ENCODE measurements around the gene IL3. TPM values are rescaled to one million over a fixed set of nuclear protein-coding genes. Genes with fewer than 3 reads are reported as not detected.

IL3 gene
- total RNA-seq, 3 donors from 2014 or later, result not detected

- DNase-seq (no peak), ATAC-seq (peak; percentile 33)
- H3K4me1 ChIP-seq (ENCODE audit: low read depth), result no peaks in the 10 kb centered on the region
- no peak overlapping the region for H3K4me3 ChIP-seq
- H3K36me3 ChIP-seq (ENCODE audit: low read depth), result no peaks in the 10 kb centered on the region
- no peaks in the 10 kb centered on the region for H3K9me3 ChIP-seq
- TF ChIP-seq CTCF (IDR thresholded peaks at IDR 0.05), result no peak
- intact Hi-C loops (cut with DNase I, micrococcal nuclease), result no loop called here
Measured at GRCh38 chr5:132044207-132044606, 16.2 kb upstream of the IL3 start.

GRCh38 chr5:132046880-132047299 lies 13.6 kb upstream of the IL3 start:
- no peak for DNase-seq
- TF ChIP-seq CTCF (IDR thresholded peaks at IDR 0.05), result no peak
- Histone ChIP-seq H3K36me3 (ENCODE audit: low read depth) (no peaks in the 10 kb centered on the region), H3K9me3 (no peaks in the 10 kb centered on the region), H3K4me1 (ENCODE audit: low read depth) (no peaks in the 10 kb centered on the region), H3K4me3 (no peak overlapping the region)
- intact Hi-C loops (cut with DNase I, micrococcal nuclease), result no loop called here
- no peak for ATAC-seq

- Histone ChIP-seq H3K4me1 (ENCODE audit: low read depth) (no peaks in the 10 kb centered on the region), H3K4me3 (no peak overlapping the region), H3K36me3 (ENCODE audit: low read depth) (no peaks in the 10 kb centered on the region), H3K9me3 (no peaks in the 10 kb centered on the region)
- intact Hi-C loops (cut with DNase I, micrococcal nuclease), result no loop called here
- TF ChIP-seq CTCF (IDR thresholded peaks at IDR 0.05), result no peak
- DNase-seq (no peak), ATAC-seq (no peak)
Measured at GRCh38 chr5:132049093-132049492, 11.4 kb upstream of the IL3 start.

GRCh38 chr5:132049559-132049958 lies 10.9 kb upstream of the IL3 start:
- intact Hi-C loops (cut with DNase I, micrococcal nuclease), result no loop called here
- no peaks in the 10 kb centered on the region for H3K36me3 ChIP-seq (ENCODE audit: low read depth)
- no peak overlapping the region for H3K4me3 ChIP-seq
- no peaks in the 10 kb centered on the region for H3K4me1 ChIP-seq (ENCODE audit: low read depth)
- no peak for TF ChIP-seq CTCF (IDR thresholded peaks at IDR 0.05)
- no peak for ATAC-seq
- no peak for DNase-seq
- no peaks in the 10 kb centered on the region for H3K9me3 ChIP-seq

- no peak for TF ChIP-seq CTCF (IDR thresholded peaks at IDR 0.05)
- ATAC-seq, result peak; percentile 56
- Histone ChIP-seq H3K36me3 (ENCODE audit: low read depth) (no peaks in the 10 kb centered on the region), H3K9me3 (no peaks in the 10 kb centered on the region), H3K4me1 (ENCODE audit: low read depth) (no peaks in the 10 kb centered on the region), H3K4me3 (no peak overlapping the region)
- intact Hi-C loops (cut with DNase I, micrococcal nuclease), result no loop called here
- DNase-seq, result peak in 2 of 3 donors; percentile 36 to 45
Measured at GRCh38 chr5:132050136-132050535, 10.3 kb upstream of the IL3 start.
